ENCODE measurements around the gene KHDC1L.
"Not testable (repeated sequence)": the region's sequence is repeated elsewhere in the genome, so short reads cannot be mapped to it uniquely, and the experiment has no call there.

The KHDC1L gene

GRCh38 chr6:73225396-73225795 lies at the start of gene KHDC1L:
Gene KHDC1L (minus strand): TSS chr6:73225496. CDS start chr6:73225408, 88 bp downstream.
- no peak for DNase-seq (ENCODE audit: low read depth in 3 of 3)

- not testable (repeated sequence) for DNase-seq (ENCODE audit: low read depth in 3 of 3)
Observed at GRCh38 chr6:73269296-73269695, 44.0 kb upstream of the KHDC1L start.

GRCh38 chr6:73268896-73269295 lies 43.6 kb upstream of the KHDC1L start:
- DNase-seq (ENCODE audit: low read depth in 3 of 3) = not testable (repeated sequence)

GRCh38 chr6:73264446-73264845 lies 39.1 kb upstream of the KHDC1L start:
- no peak for DNase-seq (ENCODE audit: low read depth in 3 of 3)

GRCh38 chr6:73263570-73263909 lies 38.2 kb upstream of the KHDC1L start:
- DNase-seq (ENCODE audit: low read depth in 3 of 3) = no peak

DNA sequence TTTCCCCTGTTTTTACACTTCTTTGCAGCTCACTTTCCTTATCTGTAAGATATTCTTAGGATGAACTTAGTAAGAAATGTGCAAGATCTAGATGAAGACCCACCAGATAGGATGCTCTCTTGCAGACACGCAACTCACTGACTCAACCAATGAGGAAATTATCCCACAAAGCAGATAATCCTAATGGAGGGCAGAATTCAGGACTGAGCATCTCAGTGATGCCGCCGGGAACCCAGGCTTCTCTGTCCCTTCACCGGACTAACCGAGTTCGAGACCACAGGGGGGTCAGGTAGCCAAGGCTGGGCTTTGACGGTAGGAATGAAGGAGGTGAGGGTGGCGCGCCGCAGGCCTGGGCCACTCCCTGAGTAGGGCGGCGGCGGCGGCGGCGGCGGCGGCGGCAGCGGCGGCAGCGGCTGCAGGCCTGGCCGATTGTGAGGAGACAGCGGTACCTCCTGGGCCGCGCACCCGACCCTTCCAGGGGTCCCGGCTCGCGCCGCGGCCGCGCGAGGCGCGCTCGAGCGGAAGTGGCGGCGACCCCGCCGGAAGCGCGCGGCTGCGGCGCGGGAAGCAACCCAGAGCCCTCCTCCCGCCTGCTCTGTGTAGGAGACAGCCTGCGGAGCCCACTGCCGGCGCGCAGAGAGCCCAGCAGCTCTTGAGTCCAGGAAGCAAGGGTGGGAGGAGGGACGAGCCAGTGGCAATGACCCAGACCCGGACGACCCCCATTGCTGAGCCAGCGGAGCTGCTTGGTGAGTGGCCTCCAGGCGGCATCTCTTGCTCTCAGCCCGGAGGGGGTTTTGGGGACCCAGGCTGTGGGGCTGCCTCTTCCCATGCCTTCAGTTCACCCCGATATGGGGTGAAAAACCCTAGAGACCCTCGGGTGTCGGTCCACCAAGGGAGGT lies 37.6 kb upstream of the KHDC1L start, which contains the start of gene KHDC1:
TSS of gene KHDC1 (minus strand) at position 526 of the 899 bp plus-strand sequence. CDS start 20,679 bp downstream, outside the sequence.
- peak; percentile 26 to 50 (median 26) for DNase-seq (ENCODE audit: low read depth in 3 of 3)

- DNase-seq (ENCODE audit: low read depth in 3 of 3) = no peak
Observed at GRCh38 chr6:73258721-73259120, 33.4 kb upstream of the KHDC1L start.

DNA sequence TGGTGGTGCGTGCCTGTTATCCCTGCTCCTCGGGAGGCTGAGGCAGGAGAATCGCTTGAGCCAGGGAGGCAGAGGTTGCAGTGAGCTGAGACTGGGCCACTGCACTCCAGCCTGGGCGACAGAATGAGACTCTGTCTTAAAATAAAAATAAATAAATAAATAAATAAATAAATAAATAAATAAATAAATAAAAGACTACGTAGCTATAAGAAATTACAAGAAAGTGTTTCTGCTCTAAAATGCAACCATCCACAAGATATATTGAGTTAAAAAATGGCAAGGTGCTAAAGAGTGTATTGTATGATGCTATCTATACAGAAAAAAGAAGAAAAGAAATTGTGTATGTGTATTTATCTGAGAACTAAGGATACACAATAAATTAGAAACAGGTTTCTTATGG lies 29.0 kb upstream of the KHDC1L start:
- not testable (repeated sequence) for DNase-seq (ENCODE audit: low read depth in 3 of 3)

DNA sequence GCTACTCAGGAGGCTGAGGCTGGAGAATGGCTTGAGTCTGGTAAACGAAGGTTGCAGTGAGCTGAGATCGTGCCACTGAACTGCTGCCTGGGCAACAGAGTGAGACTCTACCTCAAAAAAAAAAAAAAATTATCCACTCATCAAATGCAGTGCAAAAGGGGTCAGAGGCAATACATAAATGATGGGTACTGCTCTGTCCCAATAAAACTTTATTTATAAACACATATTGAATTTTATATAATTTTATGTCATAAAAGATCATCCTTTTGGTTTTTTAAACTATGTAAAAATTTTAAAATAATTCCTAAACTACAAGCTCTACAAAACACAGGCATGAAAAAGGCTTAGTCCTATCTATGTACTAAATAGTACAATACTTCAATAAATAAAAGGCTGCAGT lies 27.4 kb upstream of the KHDC1L start:
- DNase-seq (ENCODE audit: low read depth in 3 of 3) = no peak

GRCh38 chr6:73250016-73250415 lies 24.7 kb upstream of the KHDC1L start:
- DNase-seq (ENCODE audit: low read depth in 3 of 3) = no peak

GRCh38 chr6:73248192-73248903 lies 23.1 kb upstream of the KHDC1L start:
- DNase-seq (ENCODE audit: low read depth in 3 of 3) = no peak

GRCh38 chr6:73242001-73242400 lies 16.7 kb upstream of the KHDC1L start:
- no peak for DNase-seq (ENCODE audit: low read depth in 3 of 3)

- no peak for DNase-seq (ENCODE audit: low read depth in 3 of 3)
Observed at GRCh38 chr6:73240730-73241129, 15.4 kb upstream of the KHDC1L start.

DNA sequence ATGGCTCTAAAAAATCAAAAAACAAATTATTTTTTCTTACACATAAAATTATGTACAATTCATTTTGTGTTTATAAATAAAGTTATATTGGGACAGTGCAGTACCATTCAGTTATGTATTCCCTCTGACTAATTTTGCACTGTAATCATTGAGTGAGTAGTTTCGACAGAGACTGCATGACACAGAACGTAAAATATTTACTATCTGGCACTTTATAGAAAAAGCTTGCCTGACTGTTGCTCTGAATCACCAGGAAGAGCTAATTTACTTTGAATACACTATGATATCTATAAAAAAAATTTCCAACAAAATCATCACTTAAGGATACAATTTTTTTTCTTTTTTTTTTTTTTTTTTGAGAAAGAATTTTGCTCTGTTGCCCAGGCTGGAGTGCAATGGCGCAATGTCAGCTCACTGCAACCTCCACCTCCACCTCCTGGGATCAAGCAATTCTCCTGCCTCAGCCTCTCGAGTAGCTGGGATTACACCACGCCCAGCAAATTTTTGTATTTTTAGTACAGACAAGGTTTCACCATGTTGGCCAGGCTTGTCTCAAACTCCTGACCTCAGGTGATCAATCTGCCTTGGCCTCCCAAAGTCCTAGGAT lies 11.0 kb upstream of the KHDC1L start:
- DNase-seq (ENCODE audit: low read depth in 3 of 3) = no peak

DNA sequence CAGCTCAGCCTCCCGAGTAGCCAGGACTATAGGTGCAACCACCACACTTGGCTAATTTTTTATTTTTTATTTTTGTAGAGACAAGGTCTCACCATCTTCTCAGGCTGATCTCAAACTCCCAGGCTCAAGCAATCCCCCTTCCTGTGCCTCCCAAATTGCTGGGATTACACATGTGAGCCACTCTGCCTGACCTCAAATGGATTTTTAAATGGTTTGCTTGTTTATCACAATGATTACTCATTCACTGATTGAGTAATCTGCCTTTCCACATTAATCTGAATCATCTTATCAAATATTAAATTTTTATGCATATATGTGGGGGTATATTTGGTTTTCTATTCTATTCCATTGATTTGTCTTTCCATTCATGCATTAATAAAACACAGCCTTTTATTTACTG lies 9.4 kb upstream of the KHDC1L start:
- DNase-seq (ENCODE audit: low read depth in 3 of 3) = no peak

GRCh38 chr6:73233971-73234370 lies 8.7 kb upstream of the KHDC1L start:
- DNase-seq (ENCODE audit: low read depth in 3 of 3) = not testable (repeated sequence)

DNA sequence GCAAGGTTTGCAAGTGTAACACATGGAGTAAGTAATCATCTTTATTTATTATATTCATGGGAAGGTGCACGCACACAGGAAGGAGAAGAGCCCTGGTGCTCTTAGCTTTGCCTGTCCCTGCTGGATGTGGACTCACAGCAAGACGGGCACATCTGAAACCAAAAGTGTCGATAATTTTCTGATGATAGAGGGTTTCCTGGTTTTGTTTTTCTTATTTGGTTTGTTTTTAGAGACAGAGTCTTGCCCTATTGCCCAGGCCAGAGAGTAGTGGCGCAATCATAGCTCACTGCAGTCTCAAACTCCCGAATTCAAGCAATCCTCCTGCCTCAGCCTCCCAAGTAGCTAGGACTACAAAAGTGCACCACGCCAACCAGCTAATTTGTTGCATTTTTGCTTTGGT lies 7.8 kb upstream of the KHDC1L start:
- no peak for DNase-seq (ENCODE audit: low read depth in 3 of 3)

GRCh38 chr6:73231986-73232391 lies 6.7 kb upstream of the KHDC1L start:
- no peak for DNase-seq (ENCODE audit: low read depth in 3 of 3)

DNA sequence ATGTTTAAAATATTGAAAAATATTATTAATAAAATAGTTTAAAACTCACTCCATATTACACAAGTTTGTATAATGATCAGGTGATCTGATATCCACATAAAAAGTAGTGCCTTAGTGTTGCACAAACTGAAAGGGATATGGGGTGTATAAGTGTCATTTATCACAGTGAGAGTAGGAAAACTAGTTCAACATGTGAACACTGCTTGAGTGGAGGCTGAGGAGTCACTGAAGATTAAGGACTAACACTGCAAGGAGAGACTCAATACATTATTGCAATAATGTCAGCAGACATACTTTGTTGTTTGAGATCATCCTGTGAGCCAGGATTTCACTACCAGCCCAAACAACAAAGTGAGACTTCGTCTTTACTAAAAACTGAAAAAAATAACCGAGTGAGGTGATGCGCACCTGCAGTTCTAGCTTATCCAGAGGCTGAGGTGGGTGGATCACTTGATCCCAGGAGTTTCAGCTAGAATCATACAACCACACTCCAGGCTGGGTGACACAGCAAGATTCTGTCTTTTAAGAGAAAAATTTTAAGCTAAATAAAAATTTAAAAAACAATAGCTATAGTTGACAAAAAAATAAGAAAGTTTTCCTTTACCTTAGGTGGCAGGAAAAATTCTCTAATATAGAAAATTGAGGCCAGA lies 2.4 kb upstream of the KHDC1L start:
- DNase-seq (ENCODE audit: low read depth in 3 of 3) = no peak

GRCh38 chr6:73216859-73217258 lies 8.4 kb downstream of the KHDC1L start:
- DNase-seq (ENCODE audit: low read depth in 3 of 3) = no peak

DNA sequence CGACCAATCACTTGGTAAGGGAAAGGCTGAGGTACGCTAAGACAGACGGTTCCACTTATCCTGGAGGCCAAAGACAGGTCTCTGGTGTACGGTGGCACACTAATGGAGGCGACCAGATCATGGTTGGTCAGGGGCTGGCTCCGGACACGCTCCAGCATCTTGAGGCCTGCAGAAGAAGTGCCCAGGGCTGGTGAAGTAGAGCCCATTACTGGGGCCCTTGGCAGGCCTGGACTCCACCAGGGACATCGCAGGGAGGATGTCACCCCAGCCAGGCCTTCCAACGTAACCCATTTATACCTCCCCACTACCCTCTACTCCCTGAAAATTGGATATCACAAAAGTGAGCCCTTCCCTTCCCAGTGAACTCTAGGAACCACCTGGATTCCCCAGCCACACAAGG lies 16.2 kb downstream of the KHDC1L start:
- no peak for DNase-seq (ENCODE audit: low read depth in 3 of 3)

GRCh38 chr6:73207221-73207837 lies 18.0 kb downstream of the KHDC1L start:
- DNase-seq (ENCODE audit: low read depth in 3 of 3) = no peak
